ENCODE results near the gene RNF13.
"Not testable (repeated sequence)": the region's sequence is repeated elsewhere in the genome, so short reads cannot be mapped to it uniquely, and the experiment has no call there.

RNF13 gene

DNA sequence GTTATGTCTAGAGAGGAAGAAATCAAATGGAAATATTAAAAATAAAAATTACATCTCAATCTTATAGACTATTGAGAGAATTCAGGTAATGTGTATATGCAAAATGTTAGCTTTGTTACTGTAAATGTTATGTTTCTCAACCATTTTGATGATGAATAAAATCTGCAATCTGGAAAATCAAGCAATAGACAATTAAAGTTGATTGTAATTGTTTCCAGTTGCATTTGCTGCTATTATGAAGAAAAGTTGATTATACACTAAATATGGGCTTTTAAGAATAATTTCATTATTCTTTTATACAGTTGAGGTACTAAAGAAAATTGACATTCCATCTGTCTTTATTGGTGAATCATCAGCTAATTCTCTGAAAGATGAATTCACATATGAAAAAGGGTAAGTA is 88.8 kb downstream of the RNF13 start:
- H3K36me3 Mint-ChIP-seq (ENCODE audit: insufficient read depth), result peaks cover 11% of the 10 kb centered on the region
- ATAC-seq (replicated peaks) (no peak), DNase-seq (no peak)
- H3K27me3 Mint-ChIP-seq, result no peaks in the 10 kb centered on the region
- no peaks in the 10 kb centered on the region for H3K9me3 Mint-ChIP-seq
- H3K4me3 Mint-ChIP-seq, result no peak overlapping the region
- H3K4me1 Mint-ChIP-seq (ENCODE audit: low read depth in 2 of 2), result peaks cover 6 to 9% of the 10 kb centered on the region in 2 donors
- peak overlapping the region in 1 of 2 donors; percentile 41 for H3K27ac Mint-ChIP-seq

DNA sequence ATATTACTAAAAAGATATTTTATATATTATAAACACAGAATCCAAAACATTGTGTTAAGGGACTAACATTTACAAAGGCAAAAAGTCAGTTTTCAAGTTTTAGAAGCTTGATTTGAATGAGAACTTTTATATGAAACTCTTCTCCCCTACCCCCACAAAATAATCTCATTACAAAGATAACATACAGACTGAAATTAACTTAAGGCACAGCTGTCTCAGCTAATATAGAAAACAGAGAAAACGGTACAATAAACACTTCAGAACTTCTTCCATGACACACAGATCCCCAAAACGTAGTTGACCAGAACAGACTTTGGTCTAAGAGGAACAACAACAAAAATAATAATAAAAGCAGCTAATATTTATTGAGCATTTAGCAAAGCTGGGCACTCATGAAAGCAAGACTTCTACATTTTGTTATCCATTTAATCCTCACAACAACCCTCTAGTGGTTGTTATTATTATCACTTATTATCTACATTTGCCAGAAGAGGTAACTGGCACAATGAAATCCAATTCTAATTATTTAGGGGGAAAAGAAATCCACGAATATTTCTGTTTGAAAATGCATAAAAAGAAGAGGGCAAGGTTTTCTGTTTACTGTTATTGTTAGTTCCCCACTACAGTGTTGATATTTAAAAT is 89.6 kb downstream of the RNF13 start:
- peak overlapping the region in 1 of 2 donors; percentile 4 for H3K27ac Mint-ChIP-seq
- DNase-seq (no peak), ATAC-seq (replicated peaks) (no peak)
- H3K4me1 Mint-ChIP-seq (ENCODE audit: low read depth in 2 of 2), result peaks cover 6 to 9% of the 10 kb centered on the region in 2 donors
- H3K36me3 Mint-ChIP-seq (ENCODE audit: insufficient read depth), result peaks cover 11% of the 10 kb centered on the region
- no peak overlapping the region for H3K4me3 Mint-ChIP-seq
- H3K27me3 Mint-ChIP-seq, result no peaks in the 10 kb centered on the region
- no peaks in the 10 kb centered on the region for H3K9me3 Mint-ChIP-seq

DNA sequence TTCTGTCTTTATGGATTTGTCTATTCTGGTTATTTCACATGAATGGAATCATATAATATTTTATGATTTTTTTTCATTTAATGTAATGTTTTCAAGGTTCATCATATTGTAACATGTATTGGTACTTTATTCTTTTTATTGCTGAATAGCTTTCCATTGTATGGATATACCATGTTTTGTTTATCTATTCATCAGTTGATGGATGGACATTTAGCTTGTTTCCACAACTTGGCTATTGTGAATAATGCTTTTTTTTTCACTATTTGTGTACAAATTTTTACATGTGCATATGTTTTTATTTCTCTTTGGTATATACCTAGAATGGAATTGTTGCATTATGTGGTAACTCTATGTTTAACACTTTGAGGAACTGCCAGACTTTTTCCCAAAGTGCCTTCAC is 93.0 kb downstream of the RNF13 start:
- peaks cover 0 to 4% of the 10 kb centered on the region in 2 donors for H3K4me1 Mint-ChIP-seq (ENCODE audit: low read depth in 2 of 2)
- DNase-seq (no peak), ATAC-seq (replicated peaks) (no peak)
- peaks cover 13% of the 10 kb centered on the region for H3K36me3 Mint-ChIP-seq (ENCODE audit: insufficient read depth)
- no peaks in the 10 kb centered on the region for H3K9me3 Mint-ChIP-seq
- H3K27ac Mint-ChIP-seq, result no peak overlapping the region
- no peak overlapping the region for H3K4me3 Mint-ChIP-seq
- no peaks in the 10 kb centered on the region for H3K27me3 Mint-ChIP-seq

DNA sequence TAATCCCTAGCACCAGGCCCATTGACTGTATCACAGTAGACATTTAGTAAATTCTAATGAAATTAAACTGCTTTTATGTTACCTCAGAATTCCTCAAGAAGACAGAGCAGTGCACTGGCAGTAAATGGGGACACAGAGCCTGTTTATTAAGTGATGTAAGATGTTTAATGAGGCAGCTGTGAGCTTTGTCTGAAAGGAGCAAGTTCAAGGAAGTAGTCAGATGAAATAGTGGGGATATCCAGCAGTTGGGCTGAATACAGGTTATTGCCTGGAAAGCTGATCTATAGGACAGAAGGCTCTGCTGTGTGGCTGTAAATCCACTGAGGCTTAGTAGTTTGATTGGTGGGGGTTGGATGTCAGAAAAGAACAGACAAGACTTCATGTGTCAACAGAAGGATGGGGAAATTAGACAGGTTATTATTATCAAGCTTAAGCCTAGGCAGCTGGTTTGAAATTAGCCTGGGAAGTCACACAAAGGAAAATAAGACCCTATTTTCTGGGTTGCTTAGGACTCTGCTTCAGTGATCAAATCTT is 95.5 kb downstream of the RNF13 start:
- Mint-ChIP-seq H3K27ac (no peak overlapping the region), H3K4me1 (ENCODE audit: low read depth in 2 of 2) (no peaks in the 10 kb centered on the region), H3K9me3 (no peaks in the 10 kb centered on the region), H3K4me3 (no peak overlapping the region), H3K36me3 (ENCODE audit: insufficient read depth) (peaks cover 22% of the 10 kb centered on the region), H3K27me3 (no peaks in the 10 kb centered on the region)
- ATAC-seq (replicated peaks) (no peak), DNase-seq (no peak)

DNA sequence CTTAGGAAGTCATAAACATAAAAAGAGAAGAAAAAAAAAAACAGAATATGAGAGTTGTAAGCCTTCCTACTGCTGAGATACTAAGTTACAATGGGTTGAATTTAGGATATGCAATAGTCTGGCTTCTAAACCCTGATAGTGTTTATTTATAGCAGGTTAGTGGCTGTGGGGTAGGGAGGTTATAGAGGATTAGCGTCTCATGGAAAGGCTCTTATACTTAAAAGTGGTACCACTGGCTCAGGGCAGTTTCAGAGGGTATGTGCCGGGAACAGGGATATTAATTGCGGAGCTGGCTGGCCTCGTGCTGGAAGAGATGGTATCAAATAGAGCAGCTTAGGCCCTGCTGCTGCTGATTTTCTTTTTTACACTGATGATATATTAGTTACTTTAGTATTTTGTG is 96.9 kb downstream of the RNF13 start:
- Mint-ChIP-seq H3K27me3 (no peaks in the 10 kb centered on the region), H3K36me3 (ENCODE audit: insufficient read depth) (peaks cover 29% of the 10 kb centered on the region)

DNA sequence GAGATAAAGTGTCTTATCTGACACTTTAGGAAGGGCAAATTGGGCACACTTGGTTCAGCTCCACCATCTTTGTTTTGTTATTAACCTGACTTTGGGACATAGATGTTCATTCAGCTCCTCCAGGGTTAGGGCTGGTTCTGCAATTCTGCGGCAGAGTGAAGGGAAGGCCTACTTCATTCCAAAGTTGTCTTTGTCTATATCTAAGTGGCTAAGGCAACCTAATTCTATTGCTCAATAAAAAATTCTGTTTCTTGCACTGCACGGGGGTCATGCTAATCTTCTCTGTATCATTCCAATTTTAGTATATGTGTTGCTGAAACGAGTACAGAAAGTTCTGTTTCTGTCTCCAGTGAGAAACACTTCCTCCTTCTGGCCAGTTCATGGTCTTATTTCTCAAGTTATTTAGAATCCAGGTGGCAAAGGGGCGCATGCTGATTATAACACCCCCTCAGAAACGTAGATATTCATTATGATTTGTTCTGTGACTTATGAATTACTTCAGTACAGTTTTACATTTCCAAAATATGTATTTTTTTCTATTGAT is 104.2 kb downstream of the RNF13 start:
- ATAC-seq (replicated peaks) (no peak), DNase-seq (no peak)
- Mint-ChIP-seq H3K27me3 (no peaks in the 10 kb centered on the region), H3K27ac (no peak overlapping the region), H3K4me3 (no peak overlapping the region), H3K4me1 (ENCODE audit: low read depth in 2 of 2) (peaks cover 0 to 7% of the 10 kb centered on the region in 2 donors), H3K9me3 (no peaks in the 10 kb centered on the region), H3K36me3 (ENCODE audit: insufficient read depth) (peaks cover 27% of the 10 kb centered on the region)

More for the DNA sequence above, 96.9 kb downstream of the RNF13 start:
- Mint-ChIP-seq H3K27ac (no peak overlapping the region), H3K9me3 (no peaks in the 10 kb centered on the region), H3K4me1 (ENCODE audit: low read depth in 2 of 2) (no peaks in the 10 kb centered on the region), H3K4me3 (no peak overlapping the region)
- DNase-seq (no peak), ATAC-seq (replicated peaks) (no peak)

DNA sequence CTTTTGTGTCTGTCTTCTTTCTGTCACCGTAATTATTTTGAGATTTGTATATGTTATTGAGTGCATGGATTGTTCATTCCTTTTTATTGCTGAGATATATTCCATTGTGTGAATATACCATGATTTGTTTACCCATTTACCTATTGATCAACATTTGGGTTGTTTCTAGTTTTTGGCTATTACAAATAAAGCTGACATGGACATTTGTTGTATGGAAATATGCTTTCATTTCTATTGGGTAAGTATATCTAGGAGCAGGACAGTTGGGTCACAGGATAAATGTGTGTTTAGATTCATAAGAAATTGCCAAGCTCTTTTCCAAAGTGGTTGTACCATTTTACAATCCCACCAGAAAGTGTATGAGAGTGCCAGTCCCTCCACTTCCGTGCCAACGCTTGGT is 106.5 kb downstream of the RNF13 start:
- H3K27ac Mint-ChIP-seq, result no peak overlapping the region
- H3K4me3 Mint-ChIP-seq, result no peak overlapping the region
- no peaks in the 10 kb centered on the region for H3K9me3 Mint-ChIP-seq
- DNase-seq, result no peak
- ATAC-seq (replicated peaks), result no peak
- no peaks in the 10 kb centered on the region for H3K27me3 Mint-ChIP-seq
- H3K4me1 Mint-ChIP-seq (ENCODE audit: low read depth in 2 of 2), result peaks cover 0 to 7% of the 10 kb centered on the region in 2 donors
- peaks cover 21% of the 10 kb centered on the region for H3K36me3 Mint-ChIP-seq (ENCODE audit: insufficient read depth)

DNA sequence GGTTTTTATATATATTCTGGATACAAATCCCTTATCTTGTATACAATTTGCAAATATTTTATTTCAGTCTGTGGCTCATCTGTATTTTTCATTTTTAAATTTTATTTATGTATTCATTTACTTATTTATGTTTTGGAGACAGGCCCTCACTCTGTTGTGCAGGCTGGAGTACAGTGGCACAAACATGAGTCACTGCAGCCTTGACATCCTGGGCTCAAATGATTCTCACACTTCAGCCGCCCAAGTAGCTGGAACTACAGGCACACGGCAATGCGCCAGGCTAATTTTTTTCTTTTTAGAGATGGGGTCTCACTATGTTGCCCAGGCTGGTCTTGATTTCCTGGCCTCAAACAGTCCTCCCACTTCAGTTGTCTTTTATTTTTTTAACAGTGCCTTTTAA is 107.1 kb downstream of the RNF13 start:
- no peak for ATAC-seq (replicated peaks)
- no peak overlapping the region for H3K4me3 Mint-ChIP-seq
- DNase-seq, result no peak
- H3K27ac Mint-ChIP-seq, result no peak overlapping the region
- H3K27me3 Mint-ChIP-seq, result no peaks in the 10 kb centered on the region
- H3K36me3 Mint-ChIP-seq (ENCODE audit: insufficient read depth), result peaks cover 18% of the 10 kb centered on the region
- no peaks in the 10 kb centered on the region for H3K9me3 Mint-ChIP-seq
- peaks cover 0 to 7% of the 10 kb centered on the region in 2 donors for H3K4me1 Mint-ChIP-seq (ENCODE audit: low read depth in 2 of 2)

DNA sequence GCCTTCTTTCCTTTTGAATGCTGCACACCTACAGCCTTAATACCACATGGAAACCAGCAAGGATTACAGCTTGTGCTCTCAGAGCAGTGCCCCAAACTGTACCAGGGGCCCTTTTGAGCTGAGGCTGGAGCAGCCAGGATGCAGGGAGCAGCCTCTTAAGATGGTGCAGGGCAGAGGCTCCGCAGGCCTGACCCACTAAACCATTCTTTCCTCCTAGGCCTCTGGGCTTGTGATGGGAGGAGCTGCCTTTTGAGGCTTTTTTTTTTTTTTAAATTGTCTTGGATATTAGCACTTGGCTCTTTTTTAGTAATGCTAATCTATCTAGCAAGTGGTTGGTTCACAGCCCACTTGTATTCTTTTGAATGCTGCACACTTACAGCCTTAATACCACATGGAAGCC is 120.0 kb downstream of the RNF13 start:
- no peak for ATAC-seq (replicated peaks)
- no peaks in the 10 kb centered on the region for H3K27me3 Mint-ChIP-seq

DNA sequence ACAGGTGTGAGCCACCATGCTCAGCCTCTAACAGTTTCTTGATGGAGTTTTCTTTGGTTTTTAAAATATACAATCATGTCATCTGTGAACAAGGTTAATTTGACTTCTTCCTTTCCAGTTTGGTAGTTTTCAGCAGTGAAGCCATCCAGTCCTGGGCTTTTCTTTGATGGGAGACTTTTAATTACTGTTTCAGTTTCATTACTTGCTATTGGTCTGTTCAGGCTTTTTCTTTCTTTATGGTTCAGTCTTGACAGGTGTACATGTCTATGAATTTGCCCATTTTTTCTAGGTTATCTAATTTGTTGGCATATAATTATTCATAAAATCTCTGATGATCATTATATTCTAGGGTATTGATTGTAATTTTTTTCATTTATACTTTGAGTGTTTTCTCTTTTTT is 120.8 kb downstream of the RNF13 start:
- Mint-ChIP-seq H3K4me1 (ENCODE audit: low read depth in 2 of 2) (peaks cover 11 to 19% of the 10 kb centered on the region in 2 donors), H3K9me3 (no peaks in the 10 kb centered on the region), H3K27ac (no peak overlapping the region), H3K4me3 (no peak overlapping the region), H3K27me3 (no peaks in the 10 kb centered on the region), H3K36me3 (ENCODE audit: insufficient read depth) (peaks cover 9% of the 10 kb centered on the region)
- no peak for DNase-seq
- ATAC-seq (replicated peaks), result no peak

More for the DNA sequence above, 120.0 kb downstream of the RNF13 start:
- Mint-ChIP-seq H3K4me1 (ENCODE audit: low read depth in 2 of 2) (peaks cover 11 to 19% of the 10 kb centered on the region in 2 donors), H3K9me3 (no peaks in the 10 kb centered on the region), H3K27ac (peak overlapping the region in 1 of 2 donors; percentile 23), H3K36me3 (ENCODE audit: insufficient read depth) (peaks cover 7% of the 10 kb centered on the region), H3K4me3 (no peak overlapping the region)
- no peak for DNase-seq

DNA sequence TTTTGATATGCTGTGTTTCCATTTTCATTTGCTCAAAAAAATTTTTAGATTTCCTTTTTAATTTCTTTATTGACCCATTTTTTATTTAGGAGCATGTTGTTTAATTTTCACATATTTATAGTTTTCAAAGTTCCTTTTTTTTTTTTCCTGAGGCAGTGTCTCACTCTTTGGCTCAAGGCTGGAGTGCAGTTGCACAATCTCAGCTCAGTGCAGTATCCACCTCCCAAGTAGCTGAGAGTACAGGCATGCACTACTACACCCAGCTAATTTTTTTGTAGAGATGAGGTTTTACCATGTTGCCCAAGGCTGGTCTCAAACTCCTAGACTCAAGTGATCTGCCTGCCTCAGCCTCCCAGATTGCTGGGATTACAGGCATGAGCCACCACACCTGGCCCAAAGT is 121.5 kb downstream of the RNF13 start:
- Mint-ChIP-seq H3K27me3 (no peaks in the 10 kb centered on the region), H3K4me1 (ENCODE audit: low read depth in 2 of 2) (peaks cover 11 to 22% of the 10 kb centered on the region in 2 donors), H3K9me3 (no peaks in the 10 kb centered on the region), H3K27ac (no peak overlapping the region), H3K4me3 (no peak overlapping the region), H3K36me3 (ENCODE audit: insufficient read depth) (peaks cover 9% of the 10 kb centered on the region)
- ATAC-seq (replicated peaks) (no peak), DNase-seq (no peak)

DNA sequence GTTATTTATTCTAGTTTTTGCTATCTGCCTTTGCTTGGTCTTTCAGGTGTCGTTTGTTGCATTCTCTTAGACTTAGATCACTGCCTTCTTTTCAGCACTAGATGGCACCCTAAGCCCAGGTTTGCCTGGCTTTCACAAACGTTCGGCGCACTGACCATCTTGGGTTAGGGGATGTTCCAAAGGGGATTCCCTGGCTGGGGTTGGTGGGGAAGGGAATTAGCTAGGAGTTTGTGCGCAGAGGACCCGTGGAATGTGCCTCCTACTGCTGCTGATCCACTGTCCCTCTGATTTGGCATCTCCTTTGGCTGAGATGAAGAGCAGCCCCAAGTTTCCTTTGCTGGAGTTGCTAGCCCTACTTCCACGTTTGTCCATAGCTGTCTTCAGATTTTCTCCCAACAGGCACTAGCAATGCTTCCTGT is 123.8 kb downstream of the RNF13 start:
- DNase-seq (peak; percentile 25 to 39 (median 33)), ATAC-seq (replicated peaks) (peak; percentile 75)
- Mint-ChIP-seq H3K36me3 (ENCODE audit: insufficient read depth) (peaks cover 5% of the 10 kb centered on the region), H3K9me3 (no peaks in the 10 kb centered on the region), H3K4me1 (ENCODE audit: low read depth in 2 of 2) (peaks cover 9 to 22% of the 10 kb centered on the region in 2 donors), H3K27me3 (no peaks in the 10 kb centered on the region), H3K4me3 (no peak overlapping the region), H3K27ac (peak overlapping the region in 1 of 2 donors; percentile 1)

DNA sequence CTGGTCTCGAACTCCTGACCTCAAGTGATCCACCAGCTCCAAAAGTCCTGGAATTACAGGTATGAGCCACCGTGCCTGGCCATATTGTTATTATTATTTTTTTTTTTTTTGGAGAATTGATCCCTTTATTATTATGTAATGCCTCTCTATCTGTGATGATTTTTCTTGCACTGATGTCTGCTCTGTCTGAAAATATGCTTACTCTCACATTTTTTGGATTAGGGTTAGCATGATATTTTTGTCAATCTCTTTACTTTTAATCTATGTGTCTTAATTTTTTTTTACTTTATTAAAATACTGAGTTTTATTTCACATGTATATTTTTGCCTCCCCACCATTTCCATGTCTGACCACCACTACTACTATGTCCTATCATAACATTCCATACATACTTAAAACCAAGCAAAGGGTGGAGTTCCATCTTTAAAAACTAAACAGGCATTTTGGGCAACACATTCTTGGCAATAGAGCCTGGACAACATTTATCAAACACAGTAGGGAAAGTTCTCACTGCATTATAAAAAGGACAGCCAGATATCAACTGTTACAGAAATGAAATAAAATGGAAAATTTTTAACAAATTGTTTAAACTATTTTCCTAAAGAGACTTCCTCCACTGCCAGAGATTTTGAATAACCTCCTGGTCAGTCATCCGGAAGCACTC is 125.5 kb downstream of the RNF13 start:
- not testable (repeated sequence) for H3K27ac Mint-ChIP-seq; H3K4me3 Mint-ChIP-seq; H3K36me3 Mint-ChIP-seq (ENCODE audit: insufficient read depth)

DNA sequence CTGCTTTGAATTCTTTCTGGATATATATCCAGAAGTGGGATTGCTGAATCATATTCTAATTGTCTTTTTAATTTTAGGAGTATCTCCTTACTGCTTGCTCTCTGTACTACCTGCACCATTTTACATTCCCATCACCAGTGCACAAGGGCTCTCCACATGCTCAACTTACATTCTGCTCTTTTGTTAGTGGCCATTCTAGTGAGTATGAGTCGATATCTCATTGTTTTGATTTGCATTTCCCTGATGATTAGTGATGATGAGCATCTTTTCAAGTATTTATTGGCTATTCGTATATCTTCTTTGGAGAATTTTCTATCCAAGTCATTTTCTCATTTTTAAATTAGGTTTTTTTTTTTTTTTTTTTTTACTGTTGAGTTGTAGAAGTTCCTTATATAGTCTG is 128.2 kb downstream of the RNF13 start:
- no peak overlapping the region for H3K4me3 Mint-ChIP-seq
- peak overlapping the region in 1 of 2 donors; percentile 29 for H3K27ac Mint-ChIP-seq
- ATAC-seq (replicated peaks) (no peak), DNase-seq (no peak)
- H3K36me3 Mint-ChIP-seq (ENCODE audit: insufficient read depth), result peaks cover 2% of the 10 kb centered on the region
- H3K4me1 Mint-ChIP-seq (ENCODE audit: low read depth in 2 of 2), result peaks cover 9 to 28% of the 10 kb centered on the region in 2 donors
- no peaks in the 10 kb centered on the region for H3K9me3 Mint-ChIP-seq
- H3K27me3 Mint-ChIP-seq, result no peaks in the 10 kb centered on the region

More for the DNA sequence above, 125.5 kb downstream of the RNF13 start:
- not testable (repeated sequence) for H3K27me3 Mint-ChIP-seq; DNase-seq; ATAC-seq (replicated peaks); H3K9me3 Mint-ChIP-seq
- H3K4me1 Mint-ChIP-seq (ENCODE audit: low read depth in 2 of 2), result peaks cover 8 to 26% of the 10 kb centered on the region in 2 donors
